OCI-LY7 (cell line): ENCODE data around the gene THRA. TPM values are rescaled to one million over a fixed set of nuclear protein-coding genes. Genes with fewer than 3 reads are reported as not detected.

ENCODE experiments used
- BruUV-seq: library from RNA; stranded (reverse); fragments of 400-500 nt; replicated peaks from 2 replicates; lab custom pipeline; 2021; lab: Mats Ljungman, UMichigan
- CTCF ChIA-PET: fragments of 300-600 bp; sonication (Branson Sonifier 250); formaldehyde crosslinking; loops from one replicate; lab custom pipeline; 2022; ENCODE audit warnings: antibody characterized with exemption; ENCODE audit not compliant: unreplicated experiment; lab: Charles Lee
- POLR2A ChIA-PET: fragments of 300-600 bp; sonication (Branson Sonifier 250); formaldehyde crosslinking; loops from one replicate; lab custom pipeline; 2022; ENCODE audit warnings: antibody characterized with exemption; lab: Charles Lee
- DNase-seq: peaks from one replicate; pipeline ENCODE4 v3.0.0-alpha.2; 2015; ENCODE audit warnings: low spot score
- H2AFZ ChIP-seq: fragments of 200-600 bp; sonication (generic), shearing (Covaris generic); 2 replicates; pipeline ENCODE4 v1.6.1; 2014; ENCODE audit warnings: mild to moderate bottlenecking, antibody characterized with exemption, low read length, moderate library complexity
- H3K27ac ChIP-seq: fragments of 200-600 bp; sonication (generic); 2 replicates; pipeline ENCODE4 v1.5.1; 2014; ENCODE audit warnings: mixed run types, low read depth, mild to moderate bottlenecking, moderate library complexity, low read length, inconsistent platforms; ENCODE audit not compliant: poor library complexity, severe bottlenecking
- H3K36me3 ChIP-seq: fragments of 200-600 bp; sonication (generic); 2 replicates; pipeline ENCODE4 v1.6.1; 2014; ENCODE audit warnings: mild to moderate bottlenecking, antibody characterized with exemption, low read length, moderate library complexity, mixed read lengths; ENCODE audit not compliant: insufficient read depth
- H3K4me1 ChIP-seq: fragments of 200-600 bp; sonication (generic); 2 replicates; pipeline ENCODE4 v1.5.1; 2014; ENCODE audit warnings: mild to moderate bottlenecking, low read length; ENCODE audit not compliant: insufficient read depth, poor library complexity, severe bottlenecking
- H3K4me2 ChIP-seq: fragments of 200-600 bp; sonication (generic); 2 replicates; pipeline ENCODE4 v1.6.1; 2014; ENCODE audit warnings: mild to moderate bottlenecking, low read length
- H3K4me3 ChIP-seq: fragments of 200-600 bp; sonication (generic); 2 replicates; pipeline ENCODE4 v1.5.1; 2014; ENCODE audit warnings: mild to moderate bottlenecking, low read depth, low read length; ENCODE audit not compliant: poor library complexity, severe bottlenecking
- H3K79me2 ChIP-seq: fragments of 200-600 bp; sonication (generic); 2 replicates; pipeline ENCODE4 v1.6.1; 2016; ENCODE audit warnings: low read depth, mild to moderate bottlenecking, low read length, moderate library complexity, mixed read lengths; ENCODE audit not compliant: insufficient read depth
- H3K9me2 ChIP-seq: fragments of 200-600 bp; sonication (generic); 2 replicates; pipeline ENCODE4 v1.6.1; 2016; ENCODE audit warnings: mild to moderate bottlenecking, low read length, mixed read lengths; ENCODE audit not compliant: insufficient read depth
- H3K9me3 ChIP-seq: fragments of 200-600 bp; sonication (generic); 2 replicates; pipeline ENCODE4 v1.6.1; 2014; ENCODE audit warnings: mild to moderate bottlenecking, mixed run types, low read length, mixed read lengths
- H4K20me1 ChIP-seq: fragments of 200-600 bp; sonication (generic); 2 replicates; pipeline ENCODE4 v1.6.1; 2014; ENCODE audit warnings: mild to moderate bottlenecking, antibody characterized with exemption, low read length, moderate library complexity, mixed read lengths; ENCODE audit not compliant: insufficient read depth
- CTCF ChIP-seq: fragments of 200-600 bp; sonication (generic); conservative IDR thresholded peaks from 2 replicates; pipeline ENCODE4 v1.5.1; 2014; ENCODE audit warnings: mild to moderate bottlenecking, antibody characterized with exemption, low read length, moderate library complexity, mixed read lengths
- EZH2phosphoT487 ChIP-seq: fragments of 200-600 bp; sonication (generic); IDR thresholded peaks from 2 replicates; pipeline ENCODE4 v1.6.1; 2018; ENCODE audit warnings: low read depth, borderline replicate concordance, mild to moderate bottlenecking, mixed run types, antibody characterized with exemption, low read length, moderate library complexity, mixed read lengths
- intact Hi-C: fragments of 100-400 bp; cut with micrococcal nuclease; formaldehyde crosslinking; loops from one replicate; pipeline ENCODE4 v1.10.0; 2022; ENCODE audit not compliant: unreplicated experiment
- total RNA-seq, 2 experiments: library from RNA; depleted of rRNA in 1 of 2; stranded (reverse); fragments of >200 nt in 1 of 2; shearing (Covaris generic) in 1 of 2; gene quantifications; 2 replicates each; pipeline ENCODE4 v1.2.3, GENCODE V29; 2014 to 2022

The THRA gene
- total RNA-seq, 2 experiments from 2014 or later: 3.9 to 9.3 TPM

GRCh38 chr17:40106760-40107521 lies 44.2 kb downstream of the THRA start:
- no peak for DNase-seq
- H3K79me2 ChIP-seq: no peaks in the 10 kb centered on the region
- BruUV-seq: no TSS peak
- no peak overlapping the region for H2AFZ ChIP-seq
- H3K36me3 ChIP-seq: no peaks in the 10 kb centered on the region
- peak overlapping the region; percentile 33; the same call in 1 of the 2 replicates for H3K4me2 ChIP-seq
- intact Hi-C loops: no loop called here
- TF ChIP-seq CTCF (no peak), EZH2phosphoT487 (no peak)
- H3K9me2 ChIP-seq: no peaks in the 10 kb centered on the region
- no peaks in the 10 kb centered on the region for H4K20me1 ChIP-seq
- no peaks in the 10 kb centered on the region for H3K9me3 ChIP-seq
- H3K27ac ChIP-seq: no peak overlapping the region
- peaks cover 36% of the 10 kb centered on the region for H3K4me1 ChIP-seq
- H3K4me3 ChIP-seq: no peak overlapping the region
- ChIA-PET POLR2A (no interaction called here), CTCF (no interaction called here)

DNA sequence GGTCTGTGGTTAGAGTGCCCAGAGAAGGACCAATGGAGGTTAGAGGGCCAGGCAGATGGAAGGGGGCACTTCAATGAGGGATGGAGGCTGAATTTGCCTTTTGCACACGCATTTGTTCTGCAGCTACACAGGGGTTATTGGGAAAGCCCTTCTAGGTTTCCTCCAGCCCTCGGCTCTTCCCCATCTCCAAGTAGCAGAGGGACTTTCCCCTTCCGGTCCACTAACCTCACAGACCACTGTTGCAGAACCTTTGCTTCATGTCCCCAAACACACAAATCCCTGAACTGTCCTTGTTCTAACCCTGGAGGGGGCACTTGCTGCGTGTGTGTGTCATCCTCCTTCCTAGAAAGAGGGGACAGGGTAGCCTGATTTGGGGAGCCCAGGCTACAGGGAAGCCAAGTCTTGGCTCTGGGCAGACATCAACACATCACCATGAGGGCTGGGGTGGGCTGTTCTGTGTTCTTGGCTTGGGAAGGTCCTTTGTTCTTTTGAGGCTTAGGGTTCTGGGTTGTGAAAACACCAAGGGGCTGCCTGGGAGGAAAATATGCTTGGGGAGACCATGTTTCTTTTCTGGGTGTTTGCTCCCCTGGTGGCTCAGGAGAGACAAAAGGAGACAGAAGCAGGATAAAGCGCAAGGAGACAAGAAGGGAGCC lies 44.9 kb downstream of the THRA start:
- H3K79me2 ChIP-seq: no peaks in the 10 kb centered on the region
- H2AFZ ChIP-seq: peak overlapping the region; percentile 91
- H3K9me2 ChIP-seq: no peaks in the 10 kb centered on the region
- CTCF ChIA-PET: no interaction called here
- no peak for DNase-seq
- BruUV-seq: no TSS peak
- POLR2A ChIA-PET: no interaction called here
- peak overlapping the region; percentile 33 for H3K4me2 ChIP-seq
- H3K27ac ChIP-seq: no peak overlapping the region
- no peaks in the 10 kb centered on the region for H3K36me3 ChIP-seq
- H4K20me1 ChIP-seq: no peaks in the 10 kb centered on the region
- H3K9me3 ChIP-seq: no peaks in the 10 kb centered on the region
- TF ChIP-seq EZH2phosphoT487 (no peak), CTCF (no peak)
- intact Hi-C loops: no loop called here
- H3K4me1 ChIP-seq: peaks cover 43% of the 10 kb centered on the region
- H3K4me3 ChIP-seq: no peak overlapping the region
